CD8-positive, alpha-beta memory T cell (primary cell): ENCODE results near the gene ATXN7. TPM values are rescaled to one million over a fixed set of nuclear protein-coding genes. Genes with fewer than 3 reads are reported as not detected.
A peak's percentile ranks its signal among the peaks of the same experiment; 100 is the strongest.

Source experiments
- CTCF ChIA-PET: fragments of 350-600 bp; sonication (Branson Sonifier 250); formaldehyde crosslinking; loops from one replicate; lab custom pipeline; 2021; ENCODE audit warnings: antibody characterized with exemption; lab: Charles Lee
- POLR2A ChIA-PET: fragments of 350-600 bp; sonication (Branson Sonifier 250); formaldehyde crosslinking; loops from one replicate; lab custom pipeline; 2021; ENCODE audit warnings: antibody characterized with exemption; lab: Charles Lee
- DNase-seq, 5 donors: peaks; one replicate each; pipeline versions ENCODE4 v3.0.0 to v3.0.0-alpha.2; 2020 to 2022; ENCODE audit warnings: mixed read lengths in 1 of 5
- H3K27ac ChIP-seq: one replicate; pipeline ENCODE4 v1.7.0; 2013; ENCODE audit warnings: low read depth, mild to moderate bottlenecking, low read length, moderate library complexity
- H3K27me3 ChIP-seq: 2 replicates; pipeline ENCODE4 v1.7.0; 2013; ENCODE audit warnings: low read length, mild to moderate bottlenecking; ENCODE audit not compliant: insufficient read depth, poor library complexity, severe bottlenecking
- H3K36me3 ChIP-seq: 2 replicates; pipeline ENCODE4 v1.7.0; 2013; ENCODE audit warnings: mild to moderate bottlenecking, low read length, moderate library complexity; ENCODE audit not compliant: insufficient read depth
- H3K4me1 ChIP-seq: 2 replicates; pipeline ENCODE4 v1.7.0; 2013; ENCODE audit warnings: mild to moderate bottlenecking, low read length, moderate library complexity; ENCODE audit not compliant: insufficient read depth
- H3K4me3 ChIP-seq: 2 replicates; pipeline ENCODE4 v1.7.0; 2013; ENCODE audit warnings: mild to moderate bottlenecking, low read length
- H3K9me3 ChIP-seq: 2 replicates; pipeline ENCODE4 v1.7.0; 2013; ENCODE audit warnings: mild to moderate bottlenecking, low read length
- H3K27ac Mint-ChIP-seq, 8 donors: one replicate each; pipeline ENCODE4 v1.8.0; 2020 to 2021; ENCODE audit warnings: mixed read lengths in 8 of 8, mild to moderate bottlenecking in 6 of 8, inconsistent platforms in 3 of 8, moderate library complexity in 3 of 8
- H3K27me3 Mint-ChIP-seq, 2 donors: one replicate each; pipeline ENCODE4 v1.8.0; 2020 to 2021; ENCODE audit warnings: mixed read lengths in 2 of 2, mild to moderate bottlenecking in 1 of 2, moderate library complexity in 1 of 2
- H3K36me3 Mint-ChIP-seq, 3 donors: one replicate each; pipeline ENCODE4 v1.8.0; 2020 to 2021; ENCODE audit warnings: mixed read lengths in 3 of 3, inconsistent platforms in 1 of 3, mild to moderate bottlenecking in 1 of 3
- H3K4me1 Mint-ChIP-seq, 3 donors: one replicate each; pipeline ENCODE4 v1.8.0; 2020 to 2021; ENCODE audit warnings: mixed read lengths in 3 of 3, inconsistent platforms in 1 of 3, mild to moderate bottlenecking in 1 of 3
- H3K4me3 Mint-ChIP-seq, 7 donors: one replicate each; pipeline ENCODE4 v1.8.0; 2020 to 2021; ENCODE audit warnings: mixed read lengths in 7 of 7, mild to moderate bottlenecking in 6 of 7, moderate library complexity in 4 of 7, inconsistent platforms in 2 of 7
- H3K9me3 Mint-ChIP-seq, 5 donors: one replicate each; pipeline ENCODE4 v1.8.0; 2020 to 2022; ENCODE audit warnings: mixed read lengths in 5 of 5, mild to moderate bottlenecking in 3 of 5, moderate library complexity in 2 of 5, inconsistent platforms in 1 of 5
- polyA plus RNA-seq: library from polyadenylated mRNA; unstranded; fragments of 300-500 nt; fragmentation: Illumina TruSeq; gene quantifications from one replicate; pipeline ENCODE4 v1.2.3, GENCODE V29; 2021
- total RNA-seq, 2 experiments: library from RNA; stranded (reverse); gene quantifications; one replicate each; pipeline ENCODE4 v1.2.3, GENCODE V29; 2021

The ATXN7 gene
- total and polyA plus RNA-seq, 3 experiments from 2014 or later = 14.1 to 34.6 (median 33.9) TPM

DNA sequence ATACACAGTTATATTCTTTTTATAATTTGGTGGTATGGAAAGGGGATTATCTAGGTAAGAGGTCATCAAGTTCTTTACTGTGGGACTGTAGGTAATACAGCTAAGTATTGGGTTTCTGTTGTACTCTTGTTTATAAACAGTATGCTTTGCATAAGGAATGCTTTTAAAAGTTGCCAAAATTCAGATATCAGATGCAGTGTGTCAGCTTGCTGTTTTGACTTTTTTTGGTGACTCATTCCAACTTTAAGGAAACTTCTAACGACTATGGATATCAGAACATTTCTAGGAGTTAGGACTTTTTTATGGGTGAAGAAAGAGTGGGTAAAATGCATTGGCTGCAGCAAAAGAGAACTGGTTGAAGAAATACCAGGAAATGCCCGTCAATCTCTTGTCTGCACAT, 45.8 kb downstream of the ATXN7 start:
- H3K27ac Mint-ChIP-seq = peak overlapping the region; percentile 23 to 98 (median 62)
- POLR2A ChIA-PET = no interaction called here

GRCh38 chr3:63910001-63910400, 46.3 kb downstream of the ATXN7 start:
- Mint-ChIP-seq H3K4me1 (peaks cover 31 to 48% (median 45%) of the 10 kb centered on the region in 3 donors), H3K9me3 (no peaks in the 10 kb centered on the region), H3K27me3 (no peaks in the 10 kb centered on the region), H3K36me3 (peaks cover 0 to 19% (median 0%) of the 10 kb centered on the region in 3 donors), H3K27ac (peak overlapping the region in 7 of 8 donors; percentile 3 to 99 (median 98)), H3K4me3 (peak overlapping the region in 1 of 7 donors; percentile 91)
- CTCF ChIA-PET = no interaction called here
- H3K27me3 ChIP-seq = no peaks in the 10 kb centered on the region
- POLR2A ChIA-PET = no interaction called here
- H3K36me3 ChIP-seq = no peaks in the 10 kb centered on the region
- no peaks in the 10 kb centered on the region for H3K9me3 ChIP-seq
- peaks cover 32% of the 10 kb centered on the region for H3K4me1 ChIP-seq
- H3K27ac ChIP-seq = no peak overlapping the region
- H3K4me3 ChIP-seq = no peak overlapping the region
- DNase-seq = no peak

More for the DNA sequence above, 45.8 kb downstream of the ATXN7 start:
- Mint-ChIP-seq H3K9me3 (no peaks in the 10 kb centered on the region), H3K4me3 (peak overlapping the region in 1 of 7 donors; percentile 18), H3K4me1 (peaks cover 28 to 47% (median 42%) of the 10 kb centered on the region in 3 donors), H3K36me3 (peaks cover 0 to 20% (median 0%) of the 10 kb centered on the region in 3 donors), H3K27me3 (no peaks in the 10 kb centered on the region)
- Histone ChIP-seq H3K4me1 (peaks cover 30% of the 10 kb centered on the region), H3K27ac (no peak overlapping the region), H3K4me3 (no peak overlapping the region), H3K27me3 (no peaks in the 10 kb centered on the region), H3K36me3 (no peaks in the 10 kb centered on the region), H3K9me3 (no peaks in the 10 kb centered on the region)
- CTCF ChIA-PET = no interaction called here
- no peak for DNase-seq

- ChIA-PET POLR2A (interaction anchor here (0.6 to 1.8 kb wide), 2 partner anchors 47 to 68 kb away, joined by 3 to 6 read pairs; no protein-coding TSS in a partner anchor), CTCF (interaction anchor here (1.1 to 1.3 kb wide), 2 partner anchors 51 to 57 kb away, joined by 3 to 4 read pairs; no protein-coding TSS in a partner anchor)
- peak overlapping the region; percentile 81 for H3K4me3 ChIP-seq
- Mint-ChIP-seq H3K36me3 (peaks cover 0 to 24% (median 0%) of the 10 kb centered on the region in 3 donors), H3K27me3 (no peaks in the 10 kb centered on the region), H3K27ac (peak overlapping the region; percentile 97 to 99 (median 98)), H3K9me3 (no peaks in the 10 kb centered on the region), H3K4me3 (peak overlapping the region; percentile 89 to 97 (median 91)), H3K4me1 (peaks cover 31 to 54% (median 48%) of the 10 kb centered on the region in 3 donors)
- peaks cover 32% of the 10 kb centered on the region for H3K4me1 ChIP-seq
- DNase-seq = peak in 3 of 5 donors; percentile 49 to 66 (median 51)
- no peaks in the 10 kb centered on the region for H3K27me3 ChIP-seq
- no peaks in the 10 kb centered on the region for H3K9me3 ChIP-seq
- H3K36me3 ChIP-seq = no peaks in the 10 kb centered on the region
- peak overlapping the region; percentile 85 for H3K27ac ChIP-seq
Observed at GRCh38 chr3:63910891-63911290, 47.2 kb downstream of the ATXN7 start.

DNA sequence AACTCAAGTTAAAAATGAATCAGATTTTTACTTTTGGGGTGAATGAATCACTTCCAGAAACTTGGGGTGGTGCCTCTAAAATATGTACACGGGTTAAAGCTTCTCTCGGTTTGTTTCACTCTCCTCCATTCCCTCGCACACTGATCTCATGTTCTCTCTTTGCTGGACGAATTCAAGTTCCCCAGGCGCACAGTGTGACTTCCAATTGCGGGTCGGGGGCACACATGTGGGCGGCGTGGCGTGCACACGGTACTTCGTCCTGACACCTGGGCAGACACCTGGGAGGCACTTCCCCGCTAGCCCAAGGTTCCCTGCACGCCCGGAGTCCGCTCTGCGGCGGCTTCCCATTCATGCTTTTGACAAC, 47.8 kb downstream of the ATXN7 start:
- H3K4me1 ChIP-seq = peaks cover 32% of the 10 kb centered on the region
- H3K4me1 Mint-ChIP-seq = peaks cover 34 to 56% (median 53%) of the 10 kb centered on the region in 3 donors
- H3K4me3 Mint-ChIP-seq = peak overlapping the region; percentile 89 to 97 (median 91)
- peak overlapping the region; percentile 81 for H3K4me3 ChIP-seq
- peak overlapping the region; percentile 85 for H3K27ac ChIP-seq
- ChIA-PET POLR2A (interaction anchor here (0.6 to 1.8 kb wide), 5 partner anchors 42 to 67 kb away, joined by 3 to 9 read pairs (median 5); partner anchors contain the start of genes ATXN7 and THOC7), CTCF (interaction anchor here (0.9 to 1.3 kb wide), 5 partner anchors 37 to 118 kb away, joined by 3 to 4 read pairs (median 3); partner anchors contain the start of genes ATXN7 and THOC7)
- no peaks in the 10 kb centered on the region for H3K27me3 ChIP-seq
- H3K36me3 Mint-ChIP-seq = peaks cover 0 to 30% (median 3%) of the 10 kb centered on the region in 3 donors
- no peaks in the 10 kb centered on the region for H3K27me3 Mint-ChIP-seq
- H3K36me3 ChIP-seq = no peaks in the 10 kb centered on the region
- H3K9me3 ChIP-seq = no peaks in the 10 kb centered on the region
- H3K9me3 Mint-ChIP-seq = no peaks in the 10 kb centered on the region
- no peak for DNase-seq
- peak overlapping the region; percentile 97 to 99 (median 98) for H3K27ac Mint-ChIP-seq

GRCh38 chr3:63911873-63912767, 48.5 kb downstream of the ATXN7 start, which contains the start of gene SCAANT1:
SCAANT1 (minus strand) TSS chr3:63912383.
- H3K27me3 ChIP-seq = no peaks in the 10 kb centered on the region
- H3K9me3 ChIP-seq = no peaks in the 10 kb centered on the region
- no peaks in the 10 kb centered on the region for H3K36me3 ChIP-seq
- Mint-ChIP-seq H3K27ac (peak within 1 kb of the TSS; percentile 97 to 99 (median 98)), H3K4me3 (peak within 1 kb of the TSS; percentile 90 to 97 (median 91)), H3K36me3 (peaks cover 0 to 33% (median 4%) of the 10 kb centered on the region in 3 donors), H3K9me3 (no peaks in the 10 kb centered on the region), H3K4me1 (peaks cover 36 to 60% (median 56%) of the 10 kb centered on the region in 3 donors), H3K27me3 (no peaks in the 10 kb centered on the region)
- CTCF ChIA-PET = interaction anchor here (0.9 to 1.3 kb wide), 6 partner anchors 37 to 118 kb away, joined by 3 to 4 read pairs (median 3); partner anchors contain the start of genes ATXN7, PSMD6 and THOC7
- H3K4me3 ChIP-seq = peak within 1 kb of the TSS; percentile 81
- H3K4me1 ChIP-seq = peaks cover 32% of the 10 kb centered on the region
- peak within 1 kb of the TSS; percentile 85 for H3K27ac ChIP-seq
- peak; percentile 75 to 88 (median 83) for DNase-seq
- POLR2A ChIA-PET = interaction anchor here (0.5 to 1.8 kb wide), 6 partner anchors 42 to 96 kb away, joined by 3 to 9 read pairs (median 5); partner anchors contain the start of genes ATXN7 and THOC7

DNA sequence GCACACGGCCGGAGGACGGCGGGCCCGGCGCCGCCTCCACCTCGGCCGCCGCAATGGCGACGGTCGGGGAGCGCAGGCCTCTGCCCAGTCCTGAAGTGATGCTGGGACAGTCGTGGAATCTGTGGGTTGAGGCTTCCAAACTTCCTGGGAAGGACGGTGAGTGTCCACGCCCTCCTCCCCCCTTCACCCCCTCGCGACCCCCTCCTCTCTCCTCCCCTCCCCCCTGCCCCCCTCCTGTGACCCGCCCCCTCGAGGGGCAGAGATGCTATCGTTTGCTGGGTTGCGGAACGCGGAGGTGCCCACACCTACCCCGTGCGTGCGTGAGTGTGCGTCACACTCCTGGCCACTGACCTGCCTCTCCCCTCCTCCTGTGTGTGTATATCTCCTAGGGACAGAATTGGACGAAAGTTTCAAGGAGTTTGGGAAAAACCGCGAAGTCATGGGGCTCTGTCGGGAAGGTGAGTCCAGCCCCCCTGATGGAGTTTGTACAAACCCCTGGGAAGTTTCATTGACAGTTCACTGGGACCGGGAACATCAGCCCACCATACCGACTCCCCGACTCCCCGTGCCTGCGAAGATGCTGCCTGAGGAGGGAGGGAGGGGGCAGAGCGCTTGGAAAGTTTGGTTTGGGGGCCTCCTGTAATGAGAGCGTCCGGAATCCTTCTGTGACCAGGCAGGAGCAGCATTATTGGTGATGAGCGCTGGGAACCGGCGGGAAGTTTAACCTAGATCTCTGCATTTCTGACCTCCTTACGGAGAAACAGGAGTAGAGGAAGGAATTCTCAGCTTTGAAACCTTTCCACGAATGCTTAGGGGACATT, 49.3 kb downstream of the ATXN7 start:
- peak overlapping the region; percentile 45 for H3K27ac ChIP-seq
- H3K4me3 Mint-ChIP-seq = peak overlapping the region; percentile 84 to 95 (median 89)
- H3K27me3 ChIP-seq = no peaks in the 10 kb centered on the region
- H3K4me1 Mint-ChIP-seq = peaks cover 36 to 69% (median 64%) of the 10 kb centered on the region in 3 donors
- DNase-seq = peak in 4 of 5 donors; percentile 43 to 75 (median 54)
- H3K36me3 Mint-ChIP-seq = peaks cover 0 to 42% (median 4%) of the 10 kb centered on the region in 3 donors
- peaks cover 32% of the 10 kb centered on the region for H3K4me1 ChIP-seq
- peak overlapping the region; percentile 91 to 98 (median 96) for H3K27ac Mint-ChIP-seq
- POLR2A ChIA-PET = interaction anchor here (0.5 to 1.8 kb wide), 6 partner anchors 43 to 97 kb away, joined by 3 to 9 read pairs (median 5); partner anchors contain the start of genes ATXN7 and THOC7
- peak overlapping the region; percentile 42 for H3K4me3 ChIP-seq
- CTCF ChIA-PET = interaction anchor here (1.0 to 1.2 kb wide), 2 partner anchors 38 to 111 kb away, joined by 3 to 4 read pairs; partner anchors contain the start of gene PSMD6
- H3K36me3 ChIP-seq = peaks cover 5% of the 10 kb centered on the region
- H3K27me3 Mint-ChIP-seq = no peaks in the 10 kb centered on the region
- H3K9me3 ChIP-seq = no peaks in the 10 kb centered on the region
- no peaks in the 10 kb centered on the region for H3K9me3 Mint-ChIP-seq

- CTCF ChIA-PET = no interaction called here
- peaks cover 0 to 54% (median 6%) of the 10 kb centered on the region in 3 donors for H3K36me3 Mint-ChIP-seq
- peaks cover 40 to 82% (median 72%) of the 10 kb centered on the region in 3 donors for H3K4me1 Mint-ChIP-seq
- Histone ChIP-seq H3K4me1 (peaks cover 32% of the 10 kb centered on the region), H3K27ac (no peak overlapping the region), H3K4me3 (no peak overlapping the region), H3K27me3 (no peaks in the 10 kb centered on the region), H3K9me3 (no peaks in the 10 kb centered on the region), H3K36me3 (peaks cover 5% of the 10 kb centered on the region)
- DNase-seq = no peak
- POLR2A ChIA-PET = no interaction called here
- H3K27ac Mint-ChIP-seq = peak overlapping the region; percentile 6 to 98 (median 95)
- no peaks in the 10 kb centered on the region for H3K27me3 Mint-ChIP-seq
- peak overlapping the region; percentile 70 to 92 (median 88) for H3K4me3 Mint-ChIP-seq
- no peaks in the 10 kb centered on the region for H3K9me3 Mint-ChIP-seq
Observed at GRCh38 chr3:63914312-63914711, 50.6 kb downstream of the ATXN7 start.
